K562 (cell line): ENCODE data around the gene EXOC3L1.

Experiments
- ATF2 ChIP-seq: sonication (generic); formaldehyde crosslinking; IDR thresholded peaks from 2 replicates; pipeline ENCODE4 v1.8.1; 2022; ENCODE audit warnings: missing genetic modification reagents
- CREB1 ChIP-seq, 2 experiments: sonication (generic) in 1 of 2; formaldehyde crosslinking in 1 of 2; IDR thresholded peaks; 2 replicates each; pipeline versions ENCODE4 v1.6.1 to v1.8.0; 2012 to 2022; ENCODE audit warnings: inconsistent platforms in 1 of 2, mild to moderate bottlenecking in 1 of 2, missing genetic modification reagents in 1 of 2, moderate library complexity in 1 of 2
- CTCF ChIP-seq, 3 experiments: IDR thresholded peaks in 2 of 3; conservative IDR thresholded peaks in 1 of 3; 2 replicates each; pipeline ENCODE4 v1.5.1; 2011 to 2012; ENCODE audit warnings: low read length in 3 of 3, mild to moderate bottlenecking in 3 of 3, control low read depth in 2 of 3, improper control_type of control experiment in 1 of 3, inconsistent platforms in 1 of 3, low read depth in 1 of 3, mixed read lengths in 1 of 3, moderate library complexity in 1 of 3; ENCODE audit not compliant: insufficient read depth in 2 of 3
- ETS2 ChIP-seq: IDR thresholded peaks from 2 replicates; pipeline ENCODE4 v1.6.1; 2016; ENCODE audit warnings: borderline replicate concordance, missing genetic modification characterization, mild to moderate bottlenecking, moderate library complexity, missing compliant biosample characterization; ENCODE audit not compliant: poor library complexity, severe bottlenecking
- GTF2F1 ChIP-seq: IDR thresholded peaks from 2 replicates; pipeline ENCODE4 v1.6.1; 2011; ENCODE audit warnings: low read depth, low read length, improper control_type of control experiment
- HDAC2 ChIP-seq: fragments of 450-650 bp; IDR thresholded peaks from 2 replicates; pipeline ENCODE4 v1.6.1; 2016; ENCODE audit warnings: mild to moderate bottlenecking
- KAT7 ChIP-seq: sonication (generic); formaldehyde crosslinking; IDR thresholded peaks from 2 replicates; pipeline ENCODE4 v1.8.0; 2022; ENCODE audit warnings: missing genetic modification reagents, mild to moderate bottlenecking, borderline replicate concordance
- NFE2 ChIP-seq: IDR thresholded peaks from 2 replicates; pipeline ENCODE4 v1.6.1; 2014; ENCODE audit warnings: antibody characterized with exemption, low read depth
- REST ChIP-seq, 2 experiments: fragments of 450-650 bp; formaldehyde crosslinking in 1 of 2; IDR thresholded peaks; 2 replicates each; pipeline versions ENCODE4 v1.4.0 to v1.6.1; 2014 to 2020; ENCODE audit warnings: mild to moderate bottlenecking in 2 of 2, borderline replicate concordance in 1 of 2, low read depth in 1 of 2
- TAF1 ChIP-seq: IDR thresholded peaks from 2 replicates; pipeline ENCODE4 v1.6.1; 2011; ENCODE audit warnings: mild to moderate bottlenecking, low read length, moderate library complexity; ENCODE audit not compliant: insufficient read depth, control insufficient read depth, severe bottlenecking; ENCODE audit errors: extremely low read depth
- ZNF277 ChIP-seq: fragments of 250-450 bp; sonication (Bioruptor Pico); IDR thresholded peaks from 2 replicates; pipeline ENCODE4 v1.8.0; 2022; ENCODE audit warnings: inconsistent platforms, mild to moderate bottlenecking, moderate library complexity, borderline replicate concordance
- ZNF644 ChIP-seq: fragments of 200-800 bp; sonication (Bioruptor generic); IDR thresholded peaks from 2 replicates; pipeline ENCODE4 v1.6.1; 2016; ENCODE audit warnings: low read depth, missing genetic modification characterization, missing compliant biosample characterization

- TF ChIP-seq ZNF644 (tag) = no peak
- TF ChIP-seq CTCF (IDR thresholded peaks at IDR 0.05 in 2 of 3, conservative IDR thresholded peaks at IDR 0.05 in 1 of 3; ENCODE audit: insufficient read depth in 2 of 3, low read depth in 1 of 3, low read length in 3 of 3) = no peak
- no peak for TF ChIP-seq ETS2 (tag)
- no peak for TF ChIP-seq NFE2
- no peak for TF ChIP-seq TAF1
- TF ChIP-seq ZNF277 (CRISPR knock-in tag) = no peak
- no peak for TF ChIP-seq GTF2F1
- TF ChIP-seq CREB1 (IDR thresholded peaks at IDR 0.05) = no peak
- no peak for TF ChIP-seq CREB1 (CRISPR knock-in tag; IDR thresholded peaks at IDR 0.05)
- no peak for TF ChIP-seq ATF2
- no peak for TF ChIP-seq KAT7 (CRISPR knock-in tag)
- no peak for TF ChIP-seq REST (IDR thresholded peaks at IDR 0.05; ENCODE audit: borderline replicate concordance)
- no peak for TF ChIP-seq REST (CRISPR knock-in tag; IDR thresholded peaks at IDR 0.05; ENCODE audit: low read depth)
- no peak for TF ChIP-seq HDAC2
These were observed 1.6 kb upstream of the EXOC3L1 start for GRCh38 chr16:67191411-67191994.
